Measurements from ENCODE around the gene HNRNPU. TPM values are rescaled to one million over a fixed set of nuclear protein-coding genes. Genes with fewer than 3 reads are reported as not detected.

Gene HNRNPU
- total RNA-seq, 1 donor from 2014 or later: 167 TPM

DNA sequence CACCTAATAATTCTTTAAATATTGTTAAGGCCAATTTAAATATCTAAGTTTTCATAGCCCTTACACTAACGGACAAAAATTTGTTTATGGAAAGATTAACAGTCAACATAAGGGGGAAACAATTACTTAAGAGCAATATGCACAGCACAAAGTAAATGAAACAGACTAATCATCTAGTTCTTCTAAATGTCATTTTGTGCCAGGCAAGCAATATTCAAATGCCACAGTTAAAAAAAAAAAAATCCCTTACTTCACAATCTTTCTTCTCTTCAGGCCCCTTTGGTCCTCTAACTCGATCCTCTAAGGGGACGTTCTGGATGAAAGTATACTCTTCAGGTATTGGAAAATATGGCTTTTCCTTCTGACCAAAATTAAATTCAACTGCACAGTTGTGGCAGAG, 6.6 kb downstream of the HNRNPU start:
- Histone ChIP-seq H3K4me3 (no peak overlapping the region), H3K4me1 (peaks cover 99% of the 10 kb centered on the region), H3K9me3 (replicated peaks) (no peaks in the 10 kb centered on the region), H3K27me3 (ENCODE audit: low read depth) (no peaks in the 10 kb centered on the region), H3K27ac (replicated peaks) (peak overlapping the region; percentile 8), H3K36me3 (peaks cover 81% of the 10 kb centered on the region)
- DNase-seq: no peak
- intact Hi-C loops (cut with micrococcal nuclease): no loop called here
- TF ChIP-seq CTCF (IDR thresholded peaks at IDR 0.05; ENCODE audit: borderline replicate concordance): no peak

- no peak for DNase-seq
- H3K27ac ChIP-seq (replicated peaks): no peak overlapping the region
- no peak overlapping the region for H3K4me3 ChIP-seq
- peaks cover 97% of the 10 kb centered on the region for H3K36me3 ChIP-seq
- intact Hi-C loops (cut with micrococcal nuclease): no loop called here
- no peaks in the 10 kb centered on the region for H3K27me3 ChIP-seq (ENCODE audit: low read depth)
- no peak for TF ChIP-seq CTCF (IDR thresholded peaks at IDR 0.05; ENCODE audit: borderline replicate concordance)
- H3K9me3 ChIP-seq (replicated peaks): no peaks in the 10 kb centered on the region
- peaks cover 98% of the 10 kb centered on the region for H3K4me1 ChIP-seq
Observed at GRCh38 chr1:244854865-244855578, 9.3 kb downstream of the HNRNPU start.

DNA sequence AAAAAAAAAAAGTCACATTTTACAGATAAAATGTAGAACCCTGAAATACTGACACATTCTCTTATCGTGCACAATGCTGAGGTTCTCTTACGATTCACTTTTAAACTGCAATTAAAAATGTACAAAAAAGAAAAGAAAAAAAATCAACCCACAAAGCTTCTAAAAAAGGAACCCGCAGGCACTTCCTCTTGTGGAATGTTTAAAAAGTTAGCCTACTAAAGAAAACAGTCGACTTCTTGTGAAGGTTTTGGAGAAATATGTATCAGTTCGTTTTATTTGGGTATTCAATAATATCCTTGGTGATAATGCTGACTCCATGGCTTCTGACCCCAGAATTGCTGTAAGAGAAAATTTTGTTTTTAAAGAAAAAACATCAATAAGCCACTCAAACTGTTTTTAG, 10.2 kb downstream of the HNRNPU start:
- no peak for TF ChIP-seq CTCF (IDR thresholded peaks at IDR 0.05; ENCODE audit: borderline replicate concordance)
- intact Hi-C loops (cut with micrococcal nuclease): no loop called here
- Histone ChIP-seq H3K27ac (replicated peaks) (no peak overlapping the region), H3K4me3 (no peak overlapping the region), H3K27me3 (ENCODE audit: low read depth) (no peaks in the 10 kb centered on the region), H3K4me1 (peaks cover 98% of the 10 kb centered on the region), H3K36me3 (peaks cover 95% of the 10 kb centered on the region), H3K9me3 (replicated peaks) (no peaks in the 10 kb centered on the region)
- no peak for DNase-seq

DNA sequence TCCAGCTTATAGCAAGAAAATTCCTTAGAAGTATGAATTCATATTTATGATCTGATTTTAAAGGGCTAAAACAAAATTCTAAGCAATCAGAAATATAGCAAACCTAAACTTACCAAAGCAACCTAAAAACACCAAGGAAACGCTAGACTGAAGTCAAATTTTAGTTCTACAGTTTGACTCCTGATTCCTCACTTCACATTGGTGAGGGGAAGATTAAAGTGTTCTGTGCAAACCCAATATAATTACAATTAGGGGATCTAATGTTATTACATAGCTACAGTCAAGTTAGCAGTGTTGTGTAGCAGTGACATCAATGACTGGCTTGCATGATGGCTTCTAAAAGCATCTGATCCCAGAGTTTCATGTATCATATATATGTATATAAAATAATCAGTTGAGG, 11.6 kb downstream of the HNRNPU start:
- H3K27ac ChIP-seq (replicated peaks): no peak overlapping the region
- peaks cover 89% of the 10 kb centered on the region for H3K4me1 ChIP-seq
- TF ChIP-seq CTCF (IDR thresholded peaks at IDR 0.05; ENCODE audit: borderline replicate concordance): no peak
- H3K4me3 ChIP-seq: no peak overlapping the region
- DNase-seq: no peak
- H3K9me3 ChIP-seq (replicated peaks): no peaks in the 10 kb centered on the region
- peaks cover 92% of the 10 kb centered on the region for H3K36me3 ChIP-seq
- H3K27me3 ChIP-seq (ENCODE audit: low read depth): no peaks in the 10 kb centered on the region
- intact Hi-C loops (cut with micrococcal nuclease): no loop called here

DNA sequence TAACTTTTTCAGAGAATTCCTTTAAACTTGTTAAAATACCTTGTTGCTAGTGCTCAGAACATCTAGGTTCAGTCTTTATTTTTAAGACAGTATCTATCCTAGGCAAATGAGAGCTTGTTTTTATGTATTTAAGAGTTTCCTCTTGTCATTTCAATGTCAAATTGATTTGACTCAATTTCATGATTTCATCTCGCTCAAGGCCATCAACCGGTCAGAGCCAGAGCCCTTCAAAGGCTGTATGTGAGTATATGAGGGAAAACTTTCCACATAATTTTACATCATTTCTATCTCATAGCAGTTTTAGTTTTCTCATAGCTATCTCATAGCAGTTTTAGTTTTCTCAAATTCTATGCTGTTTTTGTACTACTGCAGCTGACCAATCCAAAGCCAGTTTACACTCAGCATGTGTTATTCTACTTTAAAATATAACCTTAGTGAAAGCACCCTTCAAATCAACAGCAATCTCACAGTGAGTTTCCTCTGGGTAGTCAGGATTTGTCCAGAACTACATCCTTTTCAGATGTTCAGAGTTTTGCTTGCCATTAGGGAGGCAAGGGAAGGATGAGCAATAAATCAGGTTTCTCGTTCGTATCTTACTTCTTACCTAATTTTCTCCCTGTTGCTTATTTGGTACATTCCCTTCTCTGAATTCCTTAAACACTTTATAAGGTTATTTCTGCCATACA, 12.7 kb downstream of the HNRNPU start:
- TF ChIP-seq CTCF (IDR thresholded peaks at IDR 0.05; ENCODE audit: borderline replicate concordance): no peak
- H3K4me1 ChIP-seq: peaks cover 79% of the 10 kb centered on the region
- H3K9me3 ChIP-seq (replicated peaks): no peaks in the 10 kb centered on the region
- no peak overlapping the region for H3K4me3 ChIP-seq
- H3K27ac ChIP-seq (replicated peaks): no peak overlapping the region
- no peak for DNase-seq
- H3K36me3 ChIP-seq: peaks cover 92% of the 10 kb centered on the region
- H3K27me3 ChIP-seq (ENCODE audit: low read depth): no peaks in the 10 kb centered on the region
- intact Hi-C loops (cut with micrococcal nuclease): no loop called here

Measured in left ventricle myocardium inferior (tissue), 1 donor.